ENCODE measurements around the gene TUBB2B.

DNA sequence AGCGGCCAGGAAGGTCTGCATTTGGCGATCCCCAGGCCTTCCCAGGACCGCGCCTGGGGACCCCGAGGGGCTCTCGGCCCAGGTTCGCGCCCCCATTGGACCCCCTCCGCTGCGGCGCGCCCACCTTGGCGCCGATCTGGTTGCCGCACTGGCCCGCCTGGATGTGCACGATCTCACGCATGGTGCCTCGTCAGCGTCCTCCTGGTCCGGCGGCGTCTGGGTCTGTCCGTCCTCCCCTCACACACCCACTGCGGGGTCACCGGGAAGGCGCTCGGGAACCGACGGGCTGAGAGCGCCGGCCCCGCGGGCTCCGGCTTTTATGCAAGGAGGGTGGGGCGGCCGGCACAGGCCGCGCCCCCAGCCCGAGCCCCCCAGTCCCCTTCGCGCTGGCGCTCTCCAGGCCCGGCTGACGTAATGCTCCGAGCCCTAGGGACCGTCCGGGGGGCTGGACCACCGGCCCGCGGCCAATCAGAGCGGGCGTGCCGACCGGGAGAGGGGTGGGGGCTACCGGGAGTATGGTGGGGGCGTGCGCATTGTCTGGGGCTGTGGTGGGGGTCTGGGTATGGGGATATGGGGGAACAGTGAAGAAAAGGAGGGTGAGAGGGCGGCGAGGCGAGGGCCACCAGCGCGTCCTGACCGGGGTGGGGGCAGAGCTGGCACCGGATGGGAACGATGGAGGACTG is at the start of gene TUBB2B:
- TF ChIP-seq GLIS3 (CRISPR knock-in tag; IDR thresholded peaks at IDR 0.05) (no peak), TCF4 (CRISPR knock-in tag; IDR thresholded peaks at IDR 0.05; ENCODE audit: borderline replicate concordance) (no peak)
- TF ChIP-seq, protein P1, sequence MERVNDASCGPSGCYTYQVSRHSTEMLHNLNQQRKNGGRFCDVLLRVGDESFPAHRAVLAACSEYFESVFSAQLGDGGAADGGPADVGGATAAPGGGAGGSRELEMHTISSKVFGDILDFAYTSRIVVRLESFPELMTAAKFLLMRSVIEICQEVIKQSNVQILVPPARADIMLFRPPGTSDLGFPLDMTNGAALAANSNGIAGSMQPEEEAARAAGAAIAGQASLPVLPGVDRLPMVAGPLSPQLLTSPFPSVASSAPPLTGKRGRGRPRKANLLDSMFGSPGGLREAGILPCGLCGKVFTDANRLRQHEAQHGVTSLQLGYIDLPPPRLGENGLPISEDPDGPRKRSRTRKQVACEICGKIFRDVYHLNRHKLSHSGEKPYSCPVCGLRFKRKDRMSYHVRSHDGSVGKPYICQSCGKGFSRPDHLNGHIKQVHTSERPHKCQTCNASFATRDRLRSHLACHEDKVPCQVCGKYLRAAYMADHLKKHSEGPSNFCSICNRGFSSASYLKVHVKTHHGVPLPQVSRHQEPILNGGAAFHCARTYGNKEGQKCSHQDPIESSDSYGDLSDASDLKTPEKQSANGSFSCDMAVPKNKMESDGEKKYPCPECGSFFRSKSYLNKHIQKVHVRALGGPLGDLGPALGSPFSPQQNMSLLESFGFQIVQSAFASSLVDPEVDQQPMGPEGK (CRISPR knock-in tag; IDR thresholded peaks at IDR 0.05; ENCODE audit: borderline replicate concordance): peak; percentile 81; the same call in 1 of the 2 replicates
- TF ChIP-seq, protein P2, sequence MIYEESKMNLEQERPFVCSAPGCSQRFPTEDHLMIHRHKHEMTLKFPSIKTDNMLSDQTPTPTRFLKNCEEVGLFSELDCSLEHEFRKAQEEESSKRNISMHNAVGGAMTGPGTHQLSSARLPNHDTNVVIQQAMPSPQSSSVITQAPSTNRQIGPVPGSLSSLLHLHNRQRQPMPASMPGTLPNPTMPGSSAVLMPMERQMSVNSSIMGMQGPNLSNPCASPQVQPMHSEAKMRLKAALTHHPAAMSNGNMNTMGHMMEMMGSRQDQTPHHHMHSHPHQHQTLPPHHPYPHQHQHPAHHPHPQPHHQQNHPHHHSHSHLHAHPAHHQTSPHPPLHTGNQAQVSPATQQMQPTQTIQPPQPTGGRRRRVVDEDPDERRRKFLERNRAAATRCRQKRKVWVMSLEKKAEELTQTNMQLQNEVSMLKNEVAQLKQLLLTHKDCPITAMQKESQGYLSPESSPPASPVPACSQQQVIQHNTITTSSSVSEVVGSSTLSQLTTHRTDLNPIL (CRISPR knock-in tag; IDR thresholded peaks at IDR 0.05; ENCODE audit: low read depth): no peak
